HFF-Myc (cell line): ENCODE data around the gene MROH2B.

ENCODE experiments used
- DNase-seq: peaks from one replicate; pipeline ENCODE4 v3.0.0-alpha.2; 2011; ENCODE audit warnings: low read depth; ENCODE audit errors: extremely low read depth
- H3K4me3 ChIP-seq: replicated peaks from 2 replicates; pipeline ENCODE4 v1.5.1; 2011; ENCODE audit warnings: low read depth, mild to moderate bottlenecking, control low read depth, low read length
- TF ChIP-seq, protein P1 (sequence below): IDR thresholded peaks from 2 replicates; pipeline ENCODE4 v1.5.1; 2012; ENCODE audit warnings: mild to moderate bottlenecking, low read depth, low read length, control low read depth; ENCODE audit errors: missing control alignments

The MROH2B gene

GRCh38 chr5:41102341-41102740 lies 31.2 kb upstream of the MROH2B start:
- no peak for DNase-seq
- H3K4me3 ChIP-seq, result no peak overlapping the region
- TF ChIP-seq, protein P1, sequence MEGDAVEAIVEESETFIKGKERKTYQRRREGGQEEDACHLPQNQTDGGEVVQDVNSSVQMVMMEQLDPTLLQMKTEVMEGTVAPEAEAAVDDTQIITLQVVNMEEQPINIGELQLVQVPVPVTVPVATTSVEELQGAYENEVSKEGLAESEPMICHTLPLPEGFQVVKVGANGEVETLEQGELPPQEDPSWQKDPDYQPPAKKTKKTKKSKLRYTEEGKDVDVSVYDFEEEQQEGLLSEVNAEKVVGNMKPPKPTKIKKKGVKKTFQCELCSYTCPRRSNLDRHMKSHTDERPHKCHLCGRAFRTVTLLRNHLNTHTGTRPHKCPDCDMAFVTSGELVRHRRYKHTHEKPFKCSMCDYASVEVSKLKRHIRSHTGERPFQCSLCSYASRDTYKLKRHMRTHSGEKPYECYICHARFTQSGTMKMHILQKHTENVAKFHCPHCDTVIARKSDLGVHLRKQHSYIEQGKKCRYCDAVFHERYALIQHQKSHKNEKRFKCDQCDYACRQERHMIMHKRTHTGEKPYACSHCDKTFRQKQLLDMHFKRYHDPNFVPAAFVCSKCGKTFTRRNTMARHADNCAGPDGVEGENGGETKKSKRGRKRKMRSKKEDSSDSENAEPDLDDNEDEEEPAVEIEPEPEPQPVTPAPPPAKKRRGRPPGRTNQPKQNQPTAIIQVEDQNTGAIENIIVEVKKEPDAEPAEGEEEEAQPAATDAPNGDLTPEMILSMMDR, result no peak

DNA sequence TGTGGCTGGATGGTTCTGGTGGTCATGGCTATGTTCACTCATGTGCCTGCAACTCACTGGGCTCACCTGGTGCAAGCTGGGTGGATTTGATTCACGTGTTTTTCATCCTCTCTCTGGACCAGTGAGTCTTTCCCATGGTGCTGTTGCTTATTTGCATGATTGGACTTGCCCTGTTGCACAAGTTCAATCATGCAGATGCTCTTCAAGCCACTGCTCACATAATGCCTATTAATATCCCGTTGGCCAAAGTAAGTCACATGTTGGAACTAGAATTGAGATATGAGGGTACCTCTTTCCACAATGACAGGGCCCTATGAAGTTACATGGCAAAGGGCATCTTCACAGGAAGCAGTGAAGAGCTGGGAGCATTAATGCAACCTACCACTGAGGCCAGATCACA lies 26.5 kb upstream of the MROH2B start:
- no peak overlapping the region for H3K4me3 ChIP-seq
- TF ChIP-seq, protein P1, result no peak
- DNase-seq, result no peak

DNA sequence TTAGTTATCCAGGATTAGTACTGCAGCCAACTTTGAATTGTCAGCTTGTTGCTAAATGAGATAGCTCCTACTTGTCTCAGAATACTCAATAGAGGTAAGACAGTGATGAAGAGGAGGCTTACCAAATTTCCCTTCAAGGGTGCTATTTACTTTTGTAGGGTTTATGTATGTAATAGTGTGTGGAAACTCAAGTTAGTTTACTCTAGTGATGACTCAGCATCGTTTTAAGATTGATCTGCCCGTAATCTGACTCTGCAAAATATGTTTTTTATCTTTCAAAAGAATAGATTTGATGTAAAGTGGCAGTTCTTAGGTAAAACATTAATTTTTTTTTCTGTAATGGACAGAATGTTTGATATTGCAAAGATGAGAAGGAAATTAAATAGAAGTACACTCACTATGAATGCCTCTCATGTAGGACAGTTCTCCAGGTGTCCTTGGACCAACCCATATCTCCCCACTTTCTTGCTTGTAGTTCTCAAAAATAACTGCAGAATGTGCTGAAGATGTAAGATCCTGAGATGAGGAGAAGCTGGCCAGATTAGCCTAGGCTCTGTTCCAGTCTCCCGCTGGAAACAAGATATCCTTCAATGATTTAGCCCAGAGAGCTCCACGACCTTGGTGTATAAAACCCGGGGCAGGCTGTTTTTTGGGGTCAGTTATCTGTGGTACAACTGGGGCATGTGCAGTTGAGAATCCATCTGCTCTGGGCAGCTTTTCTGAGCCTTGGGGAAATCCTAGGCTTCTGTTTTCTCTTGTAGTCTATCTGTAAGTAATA lies 24.4 kb upstream of the MROH2B start:
- H3K4me3 ChIP-seq, result no peak overlapping the region
- TF ChIP-seq, protein P1, result no peak
- no peak for DNase-seq

GRCh38 chr5:41094871-41095270 lies 23.7 kb upstream of the MROH2B start:
- H3K4me3 ChIP-seq, result no peak overlapping the region
- TF ChIP-seq, protein P1, result no peak
- no peak for DNase-seq

GRCh38 chr5:41093803-41094202 lies 22.7 kb upstream of the MROH2B start:
- DNase-seq, result no peak
- TF ChIP-seq, protein P1, result no peak

GRCh38 chr5:41087461-41087860 lies 16.3 kb upstream of the MROH2B start:
- no peak overlapping the region for H3K4me3 ChIP-seq
- TF ChIP-seq, protein P1, result no peak
- no peak for DNase-seq

More at GRCh38 chr5:41093803-41094202, 22.7 kb upstream of the MROH2B start:
- H3K4me3 ChIP-seq, result no peak overlapping the region
